HL-60 (cell line): ENCODE results near the gene COL23A1.
A peak's percentile ranks its signal among the peaks of the same experiment; 100 is the strongest.

Experiments
- DNase-seq, 2 experiments: peaks; one replicate each; pipeline ENCODE4 v3.0.0-alpha.2; 2010 to 2020; ENCODE audit warnings: low read depth in 1 of 2, low spot score in 1 of 2
- H3K27ac ChIP-seq: fragments of 250-450 bp; sonication (Bioruptor Pico); replicated peaks from 2 replicates; pipeline ENCODE4 v1.5.1; 2020; ENCODE audit warnings: mild to moderate bottlenecking, moderate library complexity
- H3K27me3 ChIP-seq: fragments of 250-450 bp; sonication (Bioruptor Pico); 2 replicates; pipeline ENCODE4 v1.5.1; 2021; ENCODE audit warnings: mild to moderate bottlenecking, moderate library complexity; ENCODE audit not compliant: insufficient read depth, poor library complexity, severe bottlenecking
- H3K4me3 ChIP-seq: replicated peaks from 2 replicates; pipeline ENCODE4 v1.5.1; 2011; ENCODE audit warnings: mild to moderate bottlenecking, control low read depth, low read length; ENCODE audit not compliant: insufficient read depth
- GABPA ChIP-seq: IDR thresholded peaks from 2 replicates; pipeline ENCODE4 v1.6.1; 2012; ENCODE audit warnings: low read depth
- POLR2AphosphoS5 ChIP-seq: IDR thresholded peaks from 2 replicates; pipeline ENCODE4 v1.6.1; 2012; ENCODE audit warnings: low read depth
- SPI1 ChIP-seq: IDR thresholded peaks from 2 replicates; pipeline ENCODE4 v1.6.1; 2012; ENCODE audit warnings: low read depth, mild to moderate bottlenecking, borderline replicate concordance
- TF ChIP-seq, protein P1 (sequence below): IDR thresholded peaks from one replicate; pipeline ENCODE4 v1.5.1; 2011; ENCODE audit warnings: low read length, control low read depth, inconsistent platforms; ENCODE audit not compliant: insufficient read depth
- TF ChIP-seq, protein P2 (sequence below): IDR thresholded peaks from 2 replicates; pipeline ENCODE4 v1.6.1; 2012; ENCODE audit warnings: low read depth; ENCODE audit not compliant: insufficient replicate concordance

Gene COL23A1

DNA sequence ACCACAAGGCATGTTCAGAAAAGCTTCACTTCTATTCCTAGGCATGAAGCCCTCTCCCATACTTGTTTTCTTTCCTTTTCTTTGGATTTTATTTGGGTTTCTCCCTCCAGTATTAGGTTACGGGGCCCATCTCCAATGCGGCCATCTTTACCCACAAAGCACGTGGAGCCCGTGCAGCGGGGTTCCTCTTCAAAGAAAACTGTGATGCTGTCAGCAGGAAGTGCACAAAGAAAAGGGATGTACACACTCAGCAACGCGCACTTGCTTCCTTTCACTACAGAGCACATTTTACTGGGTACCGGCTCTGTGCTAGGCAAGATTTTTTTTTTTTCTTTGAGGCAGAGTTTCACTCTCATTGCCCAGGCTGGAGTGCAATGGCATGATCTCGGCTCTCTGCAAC lies 106.6 kb downstream of the COL23A1 start:
- peak; percentile 80 to 95 for DNase-seq
- Histone ChIP-seq H3K27me3 (no peaks in the 10 kb centered on the region), H3K27ac (peak overlapping the region; percentile 85), H3K4me3 (no peak overlapping the region)
- TF ChIP-seq, protein P1, sequence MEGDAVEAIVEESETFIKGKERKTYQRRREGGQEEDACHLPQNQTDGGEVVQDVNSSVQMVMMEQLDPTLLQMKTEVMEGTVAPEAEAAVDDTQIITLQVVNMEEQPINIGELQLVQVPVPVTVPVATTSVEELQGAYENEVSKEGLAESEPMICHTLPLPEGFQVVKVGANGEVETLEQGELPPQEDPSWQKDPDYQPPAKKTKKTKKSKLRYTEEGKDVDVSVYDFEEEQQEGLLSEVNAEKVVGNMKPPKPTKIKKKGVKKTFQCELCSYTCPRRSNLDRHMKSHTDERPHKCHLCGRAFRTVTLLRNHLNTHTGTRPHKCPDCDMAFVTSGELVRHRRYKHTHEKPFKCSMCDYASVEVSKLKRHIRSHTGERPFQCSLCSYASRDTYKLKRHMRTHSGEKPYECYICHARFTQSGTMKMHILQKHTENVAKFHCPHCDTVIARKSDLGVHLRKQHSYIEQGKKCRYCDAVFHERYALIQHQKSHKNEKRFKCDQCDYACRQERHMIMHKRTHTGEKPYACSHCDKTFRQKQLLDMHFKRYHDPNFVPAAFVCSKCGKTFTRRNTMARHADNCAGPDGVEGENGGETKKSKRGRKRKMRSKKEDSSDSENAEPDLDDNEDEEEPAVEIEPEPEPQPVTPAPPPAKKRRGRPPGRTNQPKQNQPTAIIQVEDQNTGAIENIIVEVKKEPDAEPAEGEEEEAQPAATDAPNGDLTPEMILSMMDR = no peak
- TF ChIP-seq, protein P2, sequence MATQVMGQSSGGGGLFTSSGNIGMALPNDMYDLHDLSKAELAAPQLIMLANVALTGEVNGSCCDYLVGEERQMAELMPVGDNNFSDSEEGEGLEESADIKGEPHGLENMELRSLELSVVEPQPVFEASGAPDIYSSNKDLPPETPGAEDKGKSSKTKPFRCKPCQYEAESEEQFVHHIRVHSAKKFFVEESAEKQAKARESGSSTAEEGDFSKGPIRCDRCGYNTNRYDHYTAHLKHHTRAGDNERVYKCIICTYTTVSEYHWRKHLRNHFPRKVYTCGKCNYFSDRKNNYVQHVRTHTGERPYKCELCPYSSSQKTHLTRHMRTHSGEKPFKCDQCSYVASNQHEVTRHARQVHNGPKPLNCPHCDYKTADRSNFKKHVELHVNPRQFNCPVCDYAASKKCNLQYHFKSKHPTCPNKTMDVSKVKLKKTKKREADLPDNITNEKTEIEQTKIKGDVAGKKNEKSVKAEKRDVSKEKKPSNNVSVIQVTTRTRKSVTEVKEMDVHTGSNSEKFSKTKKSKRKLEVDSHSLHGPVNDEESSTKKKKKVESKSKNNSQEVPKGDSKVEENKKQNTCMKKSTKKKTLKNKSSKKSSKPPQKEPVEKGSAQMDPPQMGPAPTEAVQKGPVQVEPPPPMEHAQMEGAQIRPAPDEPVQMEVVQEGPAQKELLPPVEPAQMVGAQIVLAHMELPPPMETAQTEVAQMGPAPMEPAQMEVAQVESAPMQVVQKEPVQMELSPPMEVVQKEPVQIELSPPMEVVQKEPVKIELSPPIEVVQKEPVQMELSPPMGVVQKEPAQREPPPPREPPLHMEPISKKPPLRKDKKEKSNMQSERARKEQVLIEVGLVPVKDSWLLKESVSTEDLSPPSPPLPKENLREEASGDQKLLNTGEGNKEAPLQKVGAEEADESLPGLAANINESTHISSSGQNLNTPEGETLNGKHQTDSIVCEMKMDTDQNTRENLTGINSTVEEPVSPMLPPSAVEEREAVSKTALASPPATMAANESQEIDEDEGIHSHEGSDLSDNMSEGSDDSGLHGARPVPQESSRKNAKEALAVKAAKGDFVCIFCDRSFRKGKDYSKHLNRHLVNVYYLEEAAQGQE = peak; percentile 18
- TF ChIP-seq SPI1 = peak; percentile 93
- peak; percentile 78 for TF ChIP-seq GABPA
- TF ChIP-seq POLR2AphosphoS5 = peak; percentile 68

DNA sequence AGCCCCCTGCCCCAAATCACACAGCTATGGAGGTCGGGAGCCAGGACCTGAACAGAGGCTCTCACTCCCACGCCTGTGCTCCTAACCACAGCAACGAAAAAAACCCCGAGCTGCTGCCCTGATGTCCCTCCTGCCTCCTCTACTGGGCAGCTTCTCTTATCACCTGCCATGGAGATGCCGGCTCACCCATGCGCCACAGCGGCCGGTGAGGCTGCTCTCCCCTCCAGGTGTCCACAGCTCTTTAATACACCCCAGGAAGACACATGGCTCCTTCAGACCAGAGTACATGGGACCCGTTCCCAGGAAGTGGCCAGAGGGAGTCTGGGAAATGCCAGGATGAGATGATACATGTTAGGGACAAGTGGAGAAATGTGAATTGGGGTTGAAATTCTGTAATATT lies 110.9 kb downstream of the COL23A1 start:
- TF ChIP-seq, protein P2 = no peak
- TF ChIP-seq GABPA = no peak
- TF ChIP-seq POLR2AphosphoS5 = no peak
- TF ChIP-seq, protein P1 = no peak
- TF ChIP-seq SPI1 = no peak
- H3K4me3 ChIP-seq = no peak overlapping the region
- peak overlapping the region; percentile 94 for H3K27ac ChIP-seq
- no peak for DNase-seq
- no peaks in the 10 kb centered on the region for H3K27me3 ChIP-seq

DNA sequence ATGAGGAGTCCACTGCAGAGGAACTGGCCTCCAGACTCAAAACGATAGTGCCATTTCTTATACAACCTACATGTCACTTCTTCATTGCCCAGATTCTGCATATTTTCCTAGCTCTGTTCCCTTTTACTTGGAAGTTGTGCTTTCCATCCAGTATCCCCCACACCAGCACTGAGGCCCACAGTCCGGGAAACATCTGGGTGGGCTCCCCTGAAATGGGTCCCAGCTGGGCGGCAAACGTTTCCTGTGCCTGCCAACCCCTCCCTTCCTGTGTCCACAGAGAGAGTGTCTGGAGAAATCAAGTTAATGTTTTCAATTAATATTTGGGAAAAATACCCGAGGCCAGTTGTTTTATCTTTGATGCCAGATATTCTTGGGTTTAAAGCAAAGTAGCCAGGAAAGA lies 111.8 kb downstream of the COL23A1 start:
- peak overlapping the region; percentile 94 for H3K27ac ChIP-seq
- DNase-seq = no peak
- peak overlapping the region; percentile 22 for H3K4me3 ChIP-seq
- TF ChIP-seq SPI1 = peak; percentile 33; the same call in 1 of the 2 replicates
- TF ChIP-seq, protein P2 = no peak
- H3K27me3 ChIP-seq = no peaks in the 10 kb centered on the region

DNA sequence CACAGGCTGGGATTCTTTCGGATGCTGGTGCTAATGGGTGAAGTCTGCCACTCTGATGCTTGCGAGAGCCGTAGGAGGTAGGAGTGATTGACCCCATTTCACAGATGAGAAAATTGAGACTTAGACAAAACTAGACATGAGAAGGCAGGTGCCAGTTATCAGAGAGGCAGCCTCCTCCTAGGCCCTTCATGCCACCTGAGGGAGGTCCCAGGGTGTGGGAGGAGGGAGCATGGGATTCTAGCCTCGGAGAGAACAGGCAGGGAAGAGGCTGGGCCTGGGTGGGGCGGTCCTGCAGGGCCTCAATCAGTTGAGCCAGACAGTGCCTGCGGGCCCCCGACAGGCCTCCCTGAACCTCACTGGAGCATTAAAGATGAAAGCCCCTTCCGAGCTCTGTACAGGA lies 112.4 kb downstream of the COL23A1 start:
- H3K27ac ChIP-seq = peak overlapping the region; percentile 94
- TF ChIP-seq, protein P1 = no peak
- peak; percentile 52 for TF ChIP-seq POLR2AphosphoS5
- DNase-seq = peak; percentile 61 to 65
- peak overlapping the region; percentile 22 for H3K4me3 ChIP-seq
- H3K27me3 ChIP-seq = no peaks in the 10 kb centered on the region
